K562 (cell line): ENCODE results near the gene C18orf32. TPM values are rescaled to one million over a fixed set of nuclear protein-coding genes. Genes with fewer than 3 reads are reported as not detected.

Experiments
- ATAC-seq: fragments of 200-7000 bp; cut with Tn5 transposase; 3 replicates; pipeline ENCODE4 v1.9.1; 2020; ENCODE audit warnings: moderate library complexity
- BruUV-seq: library from RNA; stranded (reverse); fragments of 400-500 nt; replicated peaks from 2 replicates; lab custom pipeline; 2021; lab: Mats Ljungman, UMichigan
- CTCF ChIA-PET: fragments of 300-600 bp; formaldehyde crosslinking; extraction: SDS; loops from one replicate; lab custom pipeline; 2021; ENCODE audit warnings: low intra/inter-chr PET ratio; lab: Yijun Ruan, JAX
- POLR2A ChIA-PET: fragments of 300-600, 350-650 bp; sonication (Branson Sonifier 250); formaldehyde crosslinking; extraction: SDS; loops from one replicate; lab custom pipeline; 2021; ENCODE audit warnings: antibody characterized with exemption, inconsistent platforms; lab: Yijun Ruan, JAX
- DNase-seq, 4 experiments: peaks; one replicate each; pipeline versions ENCODE4 v3.0.0 to v3.0.0-alpha.2; 2011 to 2018; ENCODE audit warnings: low spot score in 3 of 4, mixed read lengths in 3 of 4; ENCODE audit errors: extremely low read depth in 1 of 4
- FAIRE-seq: peaks from 2 replicates; lab custom pipeline; 2011; peaks lifted over from hg19 to GRCh38; lab: Jason Lieb, UNC
- H2AFZ ChIP-seq: 2 replicates; pipeline ENCODE4 v1.6.0; 2011; ENCODE audit warnings: low read depth, low read length, control low read depth, inconsistent platforms
- H3K27ac ChIP-seq: fragments of 200-600 bp; 3 replicates; pipeline ENCODE4 v1.8.0; 2011; ENCODE audit warnings: low read depth, mild to moderate bottlenecking, control low read depth, inconsistent platforms, low read length, moderate library complexity, mixed read lengths; ENCODE audit errors: extremely low read depth
- H3K27me3 ChIP-seq, 2 experiments: fragments of 300-600 bp in 1 of 2; 2 replicates in 1 of 2; 3 replicates in 1 of 2; pipeline versions ENCODE4 v1.6.0 to v1.8.0; 2011; ENCODE audit warnings: inconsistent platforms in 2 of 2, low read length in 2 of 2, mild to moderate bottlenecking in 1 of 2, mixed read lengths in 1 of 2, moderate library complexity in 1 of 2; ENCODE audit not compliant: control insufficient read depth in 2 of 2, insufficient read depth in 2 of 2
- H3K36me3 ChIP-seq: fragments of 300-600 bp; 3 replicates; pipeline ENCODE4 v1.8.0; 2011; ENCODE audit warnings: mild to moderate bottlenecking, low read length, inconsistent platforms; ENCODE audit not compliant: control insufficient read depth, insufficient read depth
- H3K4me1 ChIP-seq, 2 experiments: fragments of 200-600 bp in 1 of 2; replicated peaks in 1 of 2; 2 replicates in 1 of 2; 3 replicates in 1 of 2; pipeline versions ENCODE4 v1.5.1 to v1.8.0; 2011; ENCODE audit warnings: inconsistent platforms in 2 of 2, low read length in 2 of 2, mild to moderate bottlenecking in 1 of 2, mixed read lengths in 1 of 2, moderate library complexity in 1 of 2; ENCODE audit not compliant: control insufficient read depth in 2 of 2, insufficient read depth in 2 of 2
- H3K4me2 ChIP-seq: 2 replicates; pipeline ENCODE4 v1.6.1; 2011; ENCODE audit warnings: low read length, control low read depth, inconsistent platforms, mixed read lengths; ENCODE audit not compliant: insufficient read depth
- H3K4me3 ChIP-seq: fragments of 200-600 bp; sonication (generic), shearing (Covaris generic); 2 replicates; pipeline ENCODE4 v1.5.1; 2016; ENCODE audit warnings: control low read depth, inconsistent platforms
- H3K79me2 ChIP-seq: fragments of 200-600 bp; 3 replicates; pipeline ENCODE4 v1.8.0; 2011; ENCODE audit warnings: low read length, inconsistent platforms; ENCODE audit not compliant: control insufficient read depth, insufficient read depth
- H3K9ac ChIP-seq, 2 experiments: 2 replicates each; pipeline versions ENCODE4 v1.6.0 to v1.6.1; 2011; ENCODE audit warnings: low read depth in 2 of 2, low read length in 2 of 2, control low read depth in 1 of 2, inconsistent platforms in 1 of 2, mild to moderate bottlenecking in 1 of 2, mixed read lengths in 1 of 2; ENCODE audit not compliant: insufficient read depth in 1 of 2
- H3K9me1 ChIP-seq: one replicate; pipeline ENCODE4 v1.6.0; 2011; ENCODE audit warnings: inconsistent platforms, mild to moderate bottlenecking, low read length, moderate library complexity; ENCODE audit not compliant: control insufficient read depth, insufficient read depth
- H3K9me3 ChIP-seq: replicated peaks from 2 replicates; pipeline ENCODE4 v1.5.1; 2011; ENCODE audit warnings: low read depth, low read length, inconsistent platforms; ENCODE audit not compliant: control insufficient read depth, insufficient read depth
- H4K20me1 ChIP-seq: replicated peaks from 2 replicates; pipeline ENCODE4 v1.6.1; 2011; ENCODE audit warnings: low read length, inconsistent platforms, mixed read lengths; ENCODE audit not compliant: control insufficient read depth, insufficient read depth
- CREBBP ChIP-seq: IDR thresholded peaks from one replicate; pipeline ENCODE4 v1.6.1; 2012; ENCODE audit warnings: low read depth, mild to moderate bottlenecking, control low read depth, inconsistent platforms, low read length
- HDAC1 ChIP-seq, 2 experiments: fragments of 450-650 bp; IDR thresholded peaks; 2 replicates each; pipeline ENCODE4 v1.6.1; 2016 to 2017; ENCODE audit warnings: inconsistent platforms in 1 of 2, mild to moderate bottlenecking in 1 of 2, moderate library complexity in 1 of 2
- MIER1 ChIP-seq: fragments of 450-650 bp; IDR thresholded peaks from 2 replicates; pipeline ENCODE4 v1.6.1; 2016; ENCODE audit warnings: antibody characterized with exemption, mild to moderate bottlenecking, low read depth
- MTA2 ChIP-seq: fragments of 450-650 bp; IDR thresholded peaks from 2 replicates; pipeline ENCODE4 v1.6.1; 2016; ENCODE audit warnings: low read depth
- NUFIP1 ChIP-seq: fragments of 450-650 bp; IDR thresholded peaks from 2 replicates; pipeline ENCODE4 v1.6.1; 2018; ENCODE audit not compliant: partially characterized antibody
- SMARCA4 ChIP-seq: fragments of 450-650 bp; IDR thresholded peaks from 2 replicates; pipeline ENCODE4 v1.6.1; 2016
- SOX6 ChIP-seq: fragments of 450-650 bp; IDR thresholded peaks from 2 replicates; pipeline ENCODE4 v1.6.1; 2014; ENCODE audit warnings: mild to moderate bottlenecking
- SRSF3 ChIP-seq: fragments of 200-400 bp; formaldehyde crosslinking; IDR thresholded peaks from 2 replicates; pipeline ENCODE4 v1.6.1; 2016; ENCODE audit warnings: mild to moderate bottlenecking, low read length, moderate library complexity; ENCODE audit not compliant: insufficient read depth
- ZZZ3 ChIP-seq: fragments of 450-650 bp; IDR thresholded peaks from 2 replicates; pipeline ENCODE4 v1.6.1; 2016; ENCODE audit warnings: antibody characterized with exemption, mild to moderate bottlenecking, moderate library complexity
- WGBS: fragments of 100-300 bp; shearing (Covaris generic); methylation state at CpG from one replicate; pipeline ENCODE4 v1.1.6; 2016; ENCODE audit warnings: low coverage, mixed read lengths; ENCODE audit not compliant: insufficient coverage; ENCODE audit errors: missing lambda C conversion rate; 5-methylcytosine and 5-hydroxymethylcytosine counted together
- in situ Hi-C: fragments of 300-500 bp; cut with MboI; formaldehyde crosslinking; loops from 4 replicates; pipeline ENCODE4 v1.15.0; 2018; ENCODE audit warnings: inconsistent platforms, mixed read lengths
- intact Hi-C: fragments of 100-400 bp; cut with micrococcal nuclease; formaldehyde crosslinking; loops from 2 replicates; pipeline ENCODE4 v1.14.2; 2022
- polyA plus RNA-seq, 8 experiments: library from polyadenylated mRNA; depleted of rRNA in 4 of 8; stranded (reverse) in 5 of 8; unstranded in 3 of 8; fragments of >200 nt; fragmentation: Nextera tagmentation in 2 of 8; fragmentation: Illumina TruSeq in 1 of 8; extraction: Ambion mirVana in 2 of 8; extraction: Trizol in 1 of 8; gene quantifications; 2 replicates each; pipeline versions ENCODE4 v1.2.1 to v1.2.3, GENCODE V29; 2011 to 2014; ENCODE audit warnings: inconsistent platforms in 1 of 8, missing spikeins in 1 of 8
- total RNA-seq, 7 experiments: library from RNA; depleted of rRNA in 6 of 7; stranded (reverse); fragments of >200 nt in 6 of 7; fragmentation: Illumina TruSeq in 2 of 7; extraction: Trizol in 2 of 7; gene quantifications; 2 replicates each; pipeline versions ENCODE4 v1.2.1 to v1.2.3, GENCODE V29; 2011 to 2021; ENCODE audit warnings: low replicate concordance in 1 of 7

The C18orf32 gene
- total and polyA plus RNA-seq, 9 of the 15 experiments (the other 6 are each of a cell fraction or from before 2014, with no cell fraction given) = 8.5 to 35.0 (median 20.4) TPM

GRCh38 chr18:49521216-49521835 is 34.3 kb upstream of the C18orf32 start:
- H3K79me2 ChIP-seq = no peaks in the 10 kb centered on the region
- POLR2A ChIA-PET = no interaction called here
- no peak for DNase-seq
- H2AFZ ChIP-seq = no peak overlapping the region
- H4K20me1 ChIP-seq = no peaks in the 10 kb centered on the region
- BruUV-seq = no TSS peak
- H3K9me3 ChIP-seq = no peaks in the 10 kb centered on the region
- H3K4me1 ChIP-seq = peaks cover 3 to 17% of the 10 kb centered on the region in 2 experiments; a peak in 4 of 5 replicates
- H3K4me3 ChIP-seq = no peak overlapping the region
- H3K27ac ChIP-seq = no peak overlapping the region
- no peak overlapping the region for H3K9ac ChIP-seq
- no peaks in the 10 kb centered on the region for H3K36me3 ChIP-seq
- no peaks in the 10 kb centered on the region for H3K9me1 ChIP-seq
- no peak for ATAC-seq
- intact Hi-C loops (no loop called here), in situ Hi-C loops (no loop called here)
- CTCF ChIA-PET = no interaction called here
- H3K27me3 ChIP-seq = no peaks in the 10 kb centered on the region
- no peak overlapping the region for H3K4me2 ChIP-seq
- no peak for FAIRE-seq
- TF ChIP-seq MIER1 (no peak), HDAC1 (IDR thresholded peaks at IDR 0.05) (no peak), NUFIP1 (no peak), SRSF3 (no peak), MTA2 (no peak), ZZZ3 (no peak)
- WGBS = 84% methylated on average over 6 of the region's 7 CpGs

- WGBS = 52% methylated on average over 2 of the region's 2 CpGs
- Histone ChIP-seq H3K27ac (no peak overlapping the region), H3K9ac (no peak overlapping the region), H4K20me1 (no peaks in the 10 kb centered on the region), H3K79me2 (no peaks in the 10 kb centered on the region), H3K9me3 (no peaks in the 10 kb centered on the region), H2AFZ (no peak overlapping the region), H3K36me3 (no peaks in the 10 kb centered on the region), H3K27me3 (no peaks in the 10 kb centered on the region), H3K4me3 (no peak overlapping the region), H3K4me1 (peaks cover 3 to 17% of the 10 kb centered on the region in 2 experiments; a peak in 4 of 5 replicates), H3K4me2 (no peak overlapping the region), H3K9me1 (no peaks in the 10 kb centered on the region)
- DNase-seq = no peak
- in situ Hi-C loops = no loop called here
- ChIA-PET CTCF (no interaction called here), POLR2A (no interaction called here)
- intact Hi-C loops = no loop called here
- no peak for FAIRE-seq
- no peak for ATAC-seq
- no TSS peak for BruUV-seq
- TF ChIP-seq CREBBP = no peak
- TF ChIP-seq SMARCA4 = 0 out of 2 replicates have a peak, but pooled peaks have one; percentile 18
- peak; percentile 95 for TF ChIP-seq SOX6
Measured at GRCh38 chr18:49520661-49521145, 33.7 kb upstream of the C18orf32 start.
